Measurements from ENCODE around the gene EFNA4.
A peak's percentile ranks its signal among the peaks of the same experiment; 100 is the strongest.

- TF ChIP-seq EP300 (IDR thresholded peaks at IDR 0.05; ENCODE audit: low read length) (no peak), PHF20 (IDR thresholded peaks at IDR 0.05; ENCODE audit: partially characterized antibody) (peak; percentile 56), RNF2 (IDR thresholded peaks at IDR 0.05) (peak; percentile 65; the same call in 1 of the 2 replicates), HCFC1 (IDR thresholded peaks at IDR 0.05; ENCODE audit: low read depth, low read length) (peak; percentile 52; the same call in 1 of the 2 replicates), MAFG (tag; conservative IDR thresholded peaks at IDR 0.05) (no peak), ZBTB7A (IDR thresholded peaks at IDR 0.05; ENCODE audit: borderline replicate concordance, control insufficient read depth, low read depth, low read length) (peak; percentile 70; the same call in 1 of the 2 replicates), POLR2AphosphoS5 (IDR thresholded peaks at IDR 0.05; ENCODE audit: control insufficient read depth, insufficient read depth, low read depth, low read length) (no peak), POLR2A (conservative IDR thresholded peaks at IDR 0.05) (peak; percentile 68), ZNF707 (CRISPR knock-in tag; conservative IDR thresholded peaks at IDR 0.05) (no peak), MAFK (IDR thresholded peaks at IDR 0.05; ENCODE audit: low read length) (no peak)
- TF ChIP-seq, protein P1, sequence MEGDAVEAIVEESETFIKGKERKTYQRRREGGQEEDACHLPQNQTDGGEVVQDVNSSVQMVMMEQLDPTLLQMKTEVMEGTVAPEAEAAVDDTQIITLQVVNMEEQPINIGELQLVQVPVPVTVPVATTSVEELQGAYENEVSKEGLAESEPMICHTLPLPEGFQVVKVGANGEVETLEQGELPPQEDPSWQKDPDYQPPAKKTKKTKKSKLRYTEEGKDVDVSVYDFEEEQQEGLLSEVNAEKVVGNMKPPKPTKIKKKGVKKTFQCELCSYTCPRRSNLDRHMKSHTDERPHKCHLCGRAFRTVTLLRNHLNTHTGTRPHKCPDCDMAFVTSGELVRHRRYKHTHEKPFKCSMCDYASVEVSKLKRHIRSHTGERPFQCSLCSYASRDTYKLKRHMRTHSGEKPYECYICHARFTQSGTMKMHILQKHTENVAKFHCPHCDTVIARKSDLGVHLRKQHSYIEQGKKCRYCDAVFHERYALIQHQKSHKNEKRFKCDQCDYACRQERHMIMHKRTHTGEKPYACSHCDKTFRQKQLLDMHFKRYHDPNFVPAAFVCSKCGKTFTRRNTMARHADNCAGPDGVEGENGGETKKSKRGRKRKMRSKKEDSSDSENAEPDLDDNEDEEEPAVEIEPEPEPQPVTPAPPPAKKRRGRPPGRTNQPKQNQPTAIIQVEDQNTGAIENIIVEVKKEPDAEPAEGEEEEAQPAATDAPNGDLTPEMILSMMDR (IDR thresholded peaks at IDR 0.05 in 2 of 3, conservative IDR thresholded peaks at IDR 0.05 in 1 of 3; ENCODE audit: insufficient read depth in 2 of 3, low read depth in 1 of 3, low read length in 3 of 3) = peak; percentile 93 to 95 (median 95)
These were observed 12.8 kb upstream of the EFNA4 start, which contains the start of gene ADAM15 for GRCh38 chr1:155050560-155051341.

All from K562 (cell line).